ENCODE data around the gene JPT2. TPM values are rescaled to one million over a fixed set of nuclear protein-coding genes. Genes with fewer than 3 reads are reported as not detected.
A peak's percentile ranks its signal among the peaks of the same experiment; 100 is the strongest.
"Not testable (repeated sequence)": the region's sequence is repeated elsewhere in the genome, so short reads cannot be mapped to it uniquely, and the experiment has no call there.

JPT2 gene
- total RNA-seq, 4 donors from 2014 or later, result 22.7 to 28.5 (median 23.8) TPM

DNA sequence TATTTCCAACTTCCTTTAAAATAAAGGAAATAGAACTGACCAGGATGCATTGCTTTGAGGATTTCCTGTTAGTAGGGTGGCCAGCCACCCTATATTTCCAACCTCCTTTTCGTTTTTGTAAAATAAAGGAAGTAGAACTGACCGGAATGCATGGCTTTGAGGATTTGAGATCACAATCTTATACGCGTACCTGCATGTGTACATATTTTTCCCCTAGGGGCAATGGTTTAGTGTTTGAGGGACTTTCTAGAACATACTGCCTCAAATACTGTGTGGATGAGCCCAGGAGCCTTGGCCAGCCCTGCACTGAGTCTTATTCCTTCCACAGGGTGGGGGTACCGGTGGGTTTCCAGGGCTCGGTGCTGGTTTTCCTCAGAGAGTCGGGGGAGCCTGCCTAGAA lies 53.5 kb downstream of the JPT2 start:
- ATAC-seq (ENCODE audit: low FRiP score) (no peak), DNase-seq (ENCODE audit: low spot score) (no peak)
- TF ChIP-seq, protein P1, sequence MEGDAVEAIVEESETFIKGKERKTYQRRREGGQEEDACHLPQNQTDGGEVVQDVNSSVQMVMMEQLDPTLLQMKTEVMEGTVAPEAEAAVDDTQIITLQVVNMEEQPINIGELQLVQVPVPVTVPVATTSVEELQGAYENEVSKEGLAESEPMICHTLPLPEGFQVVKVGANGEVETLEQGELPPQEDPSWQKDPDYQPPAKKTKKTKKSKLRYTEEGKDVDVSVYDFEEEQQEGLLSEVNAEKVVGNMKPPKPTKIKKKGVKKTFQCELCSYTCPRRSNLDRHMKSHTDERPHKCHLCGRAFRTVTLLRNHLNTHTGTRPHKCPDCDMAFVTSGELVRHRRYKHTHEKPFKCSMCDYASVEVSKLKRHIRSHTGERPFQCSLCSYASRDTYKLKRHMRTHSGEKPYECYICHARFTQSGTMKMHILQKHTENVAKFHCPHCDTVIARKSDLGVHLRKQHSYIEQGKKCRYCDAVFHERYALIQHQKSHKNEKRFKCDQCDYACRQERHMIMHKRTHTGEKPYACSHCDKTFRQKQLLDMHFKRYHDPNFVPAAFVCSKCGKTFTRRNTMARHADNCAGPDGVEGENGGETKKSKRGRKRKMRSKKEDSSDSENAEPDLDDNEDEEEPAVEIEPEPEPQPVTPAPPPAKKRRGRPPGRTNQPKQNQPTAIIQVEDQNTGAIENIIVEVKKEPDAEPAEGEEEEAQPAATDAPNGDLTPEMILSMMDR (IDR thresholded peaks at IDR 0.05), result no peak

DNA sequence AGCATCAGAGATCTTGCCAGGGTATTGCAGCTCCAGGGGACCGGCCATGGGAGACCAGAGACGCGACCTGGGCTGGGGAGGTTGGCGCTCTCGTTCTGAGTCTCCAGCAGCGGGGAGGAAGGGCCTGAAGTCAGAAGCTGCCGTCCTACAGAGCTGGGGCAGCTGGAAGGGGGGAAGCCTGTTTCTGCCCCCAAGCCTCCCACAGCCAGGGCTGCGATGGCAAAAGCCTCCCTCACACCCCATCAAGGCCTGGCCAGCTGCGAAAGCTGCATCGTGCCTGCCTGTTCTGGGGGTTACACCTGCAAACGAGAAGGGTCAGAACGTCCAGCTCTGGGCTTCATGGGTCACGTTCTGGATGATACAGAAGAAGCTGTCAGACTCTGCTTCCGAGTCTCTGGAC lies 54.0 kb downstream of the JPT2 start:
- DNase-seq (ENCODE audit: low spot score) (no peak), ATAC-seq (ENCODE audit: low FRiP score) (no peak)
- TF ChIP-seq, protein P1 (IDR thresholded peaks at IDR 0.05), result no peak

DNA sequence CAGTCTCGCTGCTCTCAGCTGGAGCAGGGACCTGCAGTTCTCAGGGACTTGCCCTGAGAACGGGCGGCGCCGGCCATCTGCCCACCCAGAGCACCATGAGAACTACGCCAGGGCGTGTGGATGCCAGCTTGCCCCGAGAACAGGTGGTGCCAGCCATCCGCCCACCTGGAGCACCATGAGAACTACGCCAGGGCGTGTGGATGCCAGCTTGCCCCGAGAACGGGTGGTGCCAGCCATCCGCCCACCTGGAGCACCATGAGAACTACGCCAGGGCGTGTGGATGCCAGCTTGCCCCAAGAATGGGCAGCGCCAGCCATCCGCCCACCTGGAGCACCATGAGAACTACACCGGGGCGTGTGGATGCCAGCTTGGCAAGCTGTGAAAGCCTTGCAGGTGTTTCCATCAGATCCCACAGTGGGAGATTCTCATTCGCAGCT lies 54.5 kb downstream of the JPT2 start:
- not testable (repeated sequence) for DNase-seq (ENCODE audit: low spot score); ATAC-seq (ENCODE audit: low FRiP score)

DNA sequence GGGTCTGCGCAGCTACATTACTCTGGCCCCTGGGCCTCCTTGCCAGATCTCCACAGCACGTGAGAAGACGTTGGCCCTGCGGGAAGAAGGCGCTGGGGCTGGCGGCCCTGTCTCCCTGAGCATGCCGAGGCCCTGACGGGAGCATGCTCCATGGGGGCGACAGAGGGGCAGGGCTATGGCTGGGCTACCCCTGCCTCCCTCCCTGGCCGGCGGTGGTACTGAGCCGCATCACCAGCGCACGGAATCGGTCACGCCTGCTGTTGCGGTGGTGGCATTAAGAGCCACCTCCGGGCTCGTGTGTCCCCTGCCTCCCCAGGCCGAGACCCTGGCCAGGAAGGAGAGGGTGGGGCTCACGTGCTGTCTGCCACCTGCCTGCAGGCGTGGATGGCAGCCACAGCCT lies 56.0 kb downstream of the JPT2 start:
- TF ChIP-seq, protein P1 (IDR thresholded peaks at IDR 0.05), result no peak
- DNase-seq (ENCODE audit: low spot score), result no peak
- no peak for ATAC-seq (ENCODE audit: low FRiP score)

DNA sequence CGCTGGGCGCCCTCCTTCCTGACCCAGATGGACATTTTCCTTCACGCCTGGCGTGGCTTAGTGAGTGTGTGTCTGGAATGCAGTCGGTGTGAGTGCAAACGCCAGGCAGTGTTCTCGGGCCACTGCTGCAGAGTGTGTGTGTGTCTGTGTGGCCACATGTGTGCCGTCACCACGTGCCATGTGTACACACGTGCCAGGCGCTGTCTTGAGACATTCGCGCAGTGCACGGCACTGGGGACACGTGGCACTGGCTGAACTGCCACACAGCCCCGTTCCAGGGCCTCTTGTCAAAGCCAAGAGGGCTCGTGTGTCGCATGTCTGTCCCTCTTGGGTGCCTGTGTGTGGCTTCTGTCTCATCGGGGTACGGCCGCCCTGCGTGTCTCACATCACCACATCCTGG lies 56.7 kb downstream of the JPT2 start:
- DNase-seq (ENCODE audit: low spot score) (no peak), ATAC-seq (ENCODE audit: low FRiP score) (peak; percentile 10)
- TF ChIP-seq, protein P1 (IDR thresholded peaks at IDR 0.05), result no peak

DNA sequence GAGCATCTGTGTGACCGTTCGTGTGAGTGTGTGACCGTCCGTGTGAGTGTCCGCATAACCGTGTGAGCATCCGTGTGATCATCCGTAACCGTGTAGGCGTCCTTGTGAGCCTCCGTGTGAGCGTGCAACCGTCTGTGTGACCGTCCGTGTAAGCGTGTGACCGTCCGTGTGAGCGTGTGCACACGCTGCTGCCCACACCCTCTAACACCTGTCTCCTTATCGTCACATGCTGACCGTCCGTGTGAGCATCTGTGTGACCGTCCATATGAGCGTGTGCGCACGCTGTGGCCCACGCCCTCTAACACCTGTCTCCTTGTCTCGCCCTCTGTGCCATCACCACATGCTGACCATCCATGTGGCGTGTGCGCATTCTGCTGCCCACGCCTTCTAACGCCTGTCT lies 62.2 kb downstream of the JPT2 start:
- TF ChIP-seq, protein P1 (IDR thresholded peaks at IDR 0.05), result no peak
- ATAC-seq (ENCODE audit: low FRiP score), result no peak
- no peak for DNase-seq (ENCODE audit: low spot score)

DNA sequence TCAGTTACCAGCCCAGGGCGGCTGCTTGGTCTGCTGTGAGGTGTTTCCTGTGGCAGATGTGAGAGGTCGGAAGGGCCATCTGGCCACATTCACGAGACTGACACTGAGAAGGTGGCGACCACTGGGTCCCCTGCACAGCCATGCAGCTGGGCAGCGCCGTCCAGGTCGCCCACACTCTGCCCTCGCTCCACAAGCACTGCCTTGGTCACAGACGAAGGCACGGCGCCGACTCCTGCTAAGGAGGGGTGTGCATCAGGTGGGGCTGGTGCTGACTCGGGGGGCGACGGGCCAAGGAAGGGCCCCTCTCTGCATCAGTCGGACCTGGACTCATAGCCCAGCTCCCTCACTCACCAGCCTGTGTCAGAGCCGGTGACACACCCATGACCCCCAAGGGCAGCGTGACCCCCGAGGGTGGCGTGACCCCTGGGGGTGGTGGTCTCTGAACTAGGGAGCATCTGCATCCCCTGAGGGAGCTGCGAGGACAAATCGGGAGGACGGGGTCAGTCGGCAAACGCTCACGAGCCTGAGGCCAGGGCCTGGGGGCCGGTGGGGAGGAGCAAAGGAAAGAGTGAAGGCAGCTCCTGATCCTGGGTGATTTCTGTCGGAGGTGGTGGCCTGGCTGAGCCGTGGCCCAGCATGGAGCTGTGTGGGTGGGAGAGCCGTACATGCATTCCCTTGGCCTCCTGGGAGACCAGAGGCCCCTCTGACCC lies 62.9 kb downstream of the JPT2 start:
- TF ChIP-seq, protein P1 (IDR thresholded peaks at IDR 0.05), result no peak
- ATAC-seq (ENCODE audit: low FRiP score) (no peak), DNase-seq (ENCODE audit: low spot score) (no peak)
